GM19025 (cell line): ENCODE measurements around the gene VCX2.
"Not testable (repeated sequence)": the region's sequence is repeated elsewhere in the genome, so short reads cannot be mapped to it uniquely, and the experiment has no call there.

Experiments used
- ATAC-seq: cut with Tn5 transposase; IDR thresholded peaks from one replicate; pipeline ENCODE4 v1.9.1; 2021; ENCODE audit warnings: mild to moderate bottlenecking, low read depth, moderate library complexity; ENCODE audit not compliant: unreplicated experiment

The VCX2 gene

DNA sequence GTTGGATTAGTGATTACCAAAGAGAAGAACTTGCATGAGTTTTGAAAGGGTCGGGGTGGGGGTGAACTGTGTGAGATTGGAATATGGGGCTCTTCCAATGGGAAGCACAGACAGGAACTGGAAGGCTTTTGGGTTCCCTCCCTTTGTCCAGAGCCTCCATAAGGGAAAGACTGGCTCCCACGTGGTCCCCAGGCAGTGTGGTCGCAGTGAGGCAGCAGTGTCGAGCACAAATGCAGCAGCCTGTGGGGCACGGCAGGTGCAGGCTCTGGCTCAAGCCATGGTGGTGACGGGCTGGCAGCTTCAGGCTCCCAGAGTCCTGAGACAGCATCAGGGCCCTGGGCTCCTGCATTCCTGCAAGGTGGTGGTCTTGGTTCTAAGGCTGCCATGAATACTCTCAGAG is 45.5 kb downstream of the VCX2 start:
- ATAC-seq = no peak

DNA sequence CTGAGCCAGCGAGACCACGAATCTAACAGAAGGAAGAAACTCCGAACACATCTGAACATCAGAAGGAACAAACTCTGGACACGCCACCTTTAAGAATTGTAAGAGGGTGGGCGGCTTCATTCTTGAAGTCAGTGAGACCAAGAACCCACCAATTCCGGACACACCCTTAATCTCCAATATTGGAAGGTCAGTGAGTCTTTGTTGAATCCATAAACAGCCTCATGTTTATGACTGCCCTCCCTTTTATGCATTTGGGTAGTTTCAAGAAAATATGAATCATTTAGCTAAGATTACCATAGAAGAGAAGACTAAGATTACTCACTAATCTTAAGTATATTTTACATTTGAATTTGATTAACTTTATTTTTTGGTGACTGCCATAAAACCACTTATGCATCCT is 48.5 kb downstream of the VCX2 start:
- ATAC-seq = no peak

GRCh38 chrX:8121391-8121790 is 49.7 kb downstream of the VCX2 start:
- not testable (repeated sequence) for ATAC-seq
